ENCODE results near the gene AGXT2.

AGXT2 gene

GRCh38 chr5:35047785-35048404 is at the start of gene AGXT2:
AGXT2 (minus strand) TSS chr5:35047949; CDS start chr5:35047892, 57 bp downstream.
- DNase-seq = no peak
- in situ Hi-C loops (cut with MboI; ENCODE audit: low pct_unique_long_range_greater_than_20kb, low sequenced_read_pairs) = no loop called here

GRCh38 chr5:35096932-35097331 is 49.2 kb upstream of the AGXT2 start:
- in situ Hi-C loops (cut with MboI; ENCODE audit: low pct_unique_long_range_greater_than_20kb, low sequenced_read_pairs) = no loop called here

GRCh38 chr5:35096216-35096615 is 48.5 kb upstream of the AGXT2 start:
- in situ Hi-C loops (cut with MboI; ENCODE audit: low pct_unique_long_range_greater_than_20kb, low sequenced_read_pairs) = no loop called here

More at GRCh38 chr5:35096932-35097331, 49.2 kb upstream of the AGXT2 start:
- no peak for DNase-seq

GRCh38 chr5:35095366-35095765 is 47.6 kb upstream of the AGXT2 start:
- in situ Hi-C loops (cut with MboI; ENCODE audit: low pct_unique_long_range_greater_than_20kb, low sequenced_read_pairs) = no loop called here
- DNase-seq = no peak

More at GRCh38 chr5:35096216-35096615, 48.5 kb upstream of the AGXT2 start:
- DNase-seq = no peak

- in situ Hi-C loops (cut with MboI; ENCODE audit: low pct_unique_long_range_greater_than_20kb, low sequenced_read_pairs) = no loop called here
These were observed 47.2 kb upstream of the AGXT2 start for GRCh38 chr5:35094948-35095347.

GRCh38 chr5:35092703-35093102 is 45.0 kb upstream of the AGXT2 start:
- in situ Hi-C loops (cut with MboI; ENCODE audit: low pct_unique_long_range_greater_than_20kb, low sequenced_read_pairs) = no loop called here
- DNase-seq = no peak

More at GRCh38 chr5:35094948-35095347, 47.2 kb upstream of the AGXT2 start:
- no peak for DNase-seq

GRCh38 chr5:35091704-35092103 is 44.0 kb upstream of the AGXT2 start:
- in situ Hi-C loops (cut with MboI; ENCODE audit: low pct_unique_long_range_greater_than_20kb, low sequenced_read_pairs) = no loop called here
- DNase-seq = no peak

GRCh38 chr5:35089334-35090314 is 41.9 kb upstream of the AGXT2 start:
- DNase-seq = peak; percentile 69
- in situ Hi-C loops (cut with MboI; ENCODE audit: low pct_unique_long_range_greater_than_20kb, low sequenced_read_pairs) = no loop called here

GRCh38 chr5:35087991-35088390 is 40.2 kb upstream of the AGXT2 start:
- DNase-seq = no peak
- in situ Hi-C loops (cut with MboI; ENCODE audit: low pct_unique_long_range_greater_than_20kb, low sequenced_read_pairs) = no loop called here

GRCh38 chr5:35083150-35083549 is 35.4 kb upstream of the AGXT2 start:
- no peak for DNase-seq
- in situ Hi-C loops (cut with MboI; ENCODE audit: low pct_unique_long_range_greater_than_20kb, low sequenced_read_pairs) = no loop called here

GRCh38 chr5:35082530-35082929 is 34.8 kb upstream of the AGXT2 start:
- in situ Hi-C loops (cut with MboI; ENCODE audit: low pct_unique_long_range_greater_than_20kb, low sequenced_read_pairs) = no loop called here
- DNase-seq = no peak

GRCh38 chr5:35081134-35081533 is 33.4 kb upstream of the AGXT2 start:
- no peak for DNase-seq
- in situ Hi-C loops (cut with MboI; ENCODE audit: low pct_unique_long_range_greater_than_20kb, low sequenced_read_pairs) = no loop called here

GRCh38 chr5:35073160-35073559 is 25.4 kb upstream of the AGXT2 start:
- no peak for DNase-seq
- in situ Hi-C loops (cut with MboI; ENCODE audit: low pct_unique_long_range_greater_than_20kb, low sequenced_read_pairs) = no loop called here

GRCh38 chr5:35069188-35069587 is 21.4 kb upstream of the AGXT2 start:
- DNase-seq = no peak
- in situ Hi-C loops (cut with MboI; ENCODE audit: low pct_unique_long_range_greater_than_20kb, low sequenced_read_pairs) = no loop called here

GRCh38 chr5:35067985-35068384 is 20.2 kb upstream of the AGXT2 start:
- in situ Hi-C loops (cut with MboI; ENCODE audit: low pct_unique_long_range_greater_than_20kb, low sequenced_read_pairs) = no loop called here
- no peak for DNase-seq

- in situ Hi-C loops (cut with MboI; ENCODE audit: low pct_unique_long_range_greater_than_20kb, low sequenced_read_pairs) = no loop called here
- DNase-seq = peak; percentile 3
These were observed 18.6 kb upstream of the AGXT2 start for GRCh38 chr5:35066260-35066795.

- in situ Hi-C loops (cut with MboI; ENCODE audit: low pct_unique_long_range_greater_than_20kb, low sequenced_read_pairs) = no loop called here
- DNase-seq = no peak
These were observed 15.7 kb upstream of the AGXT2 start for GRCh38 chr5:35063414-35063813.

GRCh38 chr5:35061211-35061770 is 13.5 kb upstream of the AGXT2 start:
- in situ Hi-C loops (cut with MboI; ENCODE audit: low pct_unique_long_range_greater_than_20kb, low sequenced_read_pairs) = no loop called here
- DNase-seq = no peak

GRCh38 chr5:35060236-35060635 is 12.5 kb upstream of the AGXT2 start:
- in situ Hi-C loops (cut with MboI; ENCODE audit: low pct_unique_long_range_greater_than_20kb, low sequenced_read_pairs) = no loop called here
- DNase-seq = no peak

- DNase-seq = no peak
- in situ Hi-C loops (cut with MboI; ENCODE audit: low pct_unique_long_range_greater_than_20kb, low sequenced_read_pairs) = no loop called here
These were observed 11.5 kb upstream of the AGXT2 start for GRCh38 chr5:35059251-35059650.
